Stimulated activated CD4-positive, alpha-beta T cell treated with anti-CD3 and anti-CD28 coated beads, Interleukin-15, amount 100 ng/mL, for 1 hour (primary cell): ENCODE data around the gene RBBP8.

Experiments
- DNase-seq, 2 donors: peaks; one replicate each; pipeline ENCODE4 v3.0.0-alpha.2; 2020; ENCODE audit warnings: low read depth in 1 of 2, low spot score in 1 of 2

RBBP8 gene

GRCh38 chr18:23059541-23060465, 126.7 kb downstream of the RBBP8 start:
- DNase-seq = no peak

- no peak for DNase-seq
Observed at GRCh38 chr18:23062011-23062410, 128.9 kb downstream of the RBBP8 start.

GRCh38 chr18:23063502-23063901, 130.4 kb downstream of the RBBP8 start:
- DNase-seq = no peak

DNA sequence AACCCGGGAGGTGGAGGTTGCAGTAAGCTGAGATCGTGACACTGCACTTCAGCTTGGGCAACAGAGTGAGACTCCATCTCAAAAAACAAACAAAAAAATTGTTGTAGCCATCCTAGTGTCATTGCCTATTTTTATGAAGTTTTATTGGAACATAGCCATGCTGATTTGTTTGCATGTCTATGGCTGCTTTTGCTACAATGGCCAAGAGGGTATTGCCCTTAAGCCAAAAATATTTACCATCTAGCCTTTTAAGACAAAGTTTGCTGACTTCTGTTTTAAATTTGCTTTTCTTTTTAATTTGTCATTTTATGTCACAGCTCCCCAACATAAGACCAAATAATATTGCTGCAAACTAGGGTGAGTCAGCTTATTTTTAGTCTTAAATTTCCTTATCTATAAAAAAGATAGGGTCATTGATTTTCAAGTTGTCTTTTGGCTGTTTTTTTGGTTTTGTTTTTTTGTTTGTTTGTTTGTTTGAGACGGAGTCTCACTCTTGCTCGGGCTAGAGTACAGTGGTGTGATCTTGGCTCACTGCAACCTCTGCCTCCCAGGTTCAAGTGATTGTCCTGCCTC, 132.2 kb downstream of the RBBP8 start:
- DNase-seq = no peak

- DNase-seq = no peak
Observed at GRCh38 chr18:23066060-23066459, 132.9 kb downstream of the RBBP8 start.

GRCh38 chr18:23066504-23067039, 133.4 kb downstream of the RBBP8 start:
- no peak for DNase-seq

DNA sequence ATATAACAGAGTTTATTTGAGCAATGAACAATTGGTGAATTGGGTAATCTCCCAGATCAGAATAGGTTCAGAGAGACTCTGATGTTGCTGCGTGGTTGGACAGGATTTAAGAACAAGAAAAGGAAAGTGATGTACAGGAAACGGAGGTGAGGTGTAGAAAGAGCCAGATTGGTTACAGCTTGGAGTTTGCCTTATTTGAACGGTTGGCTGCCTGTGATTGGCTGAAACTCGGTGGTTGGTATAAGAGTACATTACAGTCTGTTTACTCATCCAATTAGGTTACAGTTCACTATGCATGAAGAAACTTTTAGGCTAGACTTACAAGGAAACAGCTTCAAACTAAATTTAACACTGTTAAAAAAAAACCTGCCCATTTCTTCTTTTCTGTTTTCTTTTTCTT, 134.1 kb downstream of the RBBP8 start:
- no peak for DNase-seq

GRCh38 chr18:23068011-23068410, 134.9 kb downstream of the RBBP8 start:
- no peak for DNase-seq

GRCh38 chr18:23068570-23069310, 135.6 kb downstream of the RBBP8 start:
- DNase-seq = no peak

DNA sequence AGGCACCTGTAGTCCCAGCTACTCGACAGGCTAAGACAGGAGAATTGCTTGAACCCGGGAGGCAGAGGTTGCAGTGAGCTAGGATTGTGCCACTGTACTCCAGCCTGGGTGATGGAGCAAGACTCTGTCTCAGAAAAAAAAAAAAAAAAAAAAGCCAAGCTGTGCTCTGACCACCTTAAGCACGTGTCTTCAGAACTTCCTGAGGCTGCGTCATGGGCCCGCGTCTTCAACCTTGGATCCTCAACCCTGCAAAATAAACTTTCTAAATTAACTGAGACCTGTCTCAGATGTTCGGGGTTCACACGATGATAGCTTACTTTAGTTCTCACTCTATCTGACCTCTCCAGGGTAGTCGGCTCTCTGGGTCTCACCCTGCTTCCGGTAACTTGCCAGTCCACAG, 136.4 kb downstream of the RBBP8 start:
- DNase-seq = no peak

DNA sequence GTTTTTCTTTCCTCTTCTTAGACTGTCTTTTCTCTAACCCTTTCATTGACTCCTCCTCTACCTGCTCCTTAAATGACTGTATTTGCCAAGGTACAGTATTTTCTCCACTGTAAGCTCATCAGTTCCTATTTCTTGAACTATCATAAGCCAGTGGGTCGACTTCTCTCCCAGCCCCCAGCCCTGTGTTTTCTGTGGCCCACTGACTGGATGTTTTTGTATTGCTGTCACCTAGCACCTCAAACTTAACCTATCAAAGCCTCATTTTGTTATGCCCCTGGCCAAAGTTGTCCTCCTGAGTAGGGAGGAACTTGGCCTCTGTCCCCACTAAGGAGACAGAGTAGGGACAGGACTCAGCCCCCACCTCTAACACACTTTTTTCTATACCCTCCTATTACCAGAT, 136.8 kb downstream of the RBBP8 start:
- DNase-seq = no peak

- peak; percentile 35 to 61 for DNase-seq
Observed at GRCh38 chr18:23071285-23071684, 138.2 kb downstream of the RBBP8 start.

GRCh38 chr18:23072079-23072478, 139.0 kb downstream of the RBBP8 start:
- DNase-seq = no peak

DNA sequence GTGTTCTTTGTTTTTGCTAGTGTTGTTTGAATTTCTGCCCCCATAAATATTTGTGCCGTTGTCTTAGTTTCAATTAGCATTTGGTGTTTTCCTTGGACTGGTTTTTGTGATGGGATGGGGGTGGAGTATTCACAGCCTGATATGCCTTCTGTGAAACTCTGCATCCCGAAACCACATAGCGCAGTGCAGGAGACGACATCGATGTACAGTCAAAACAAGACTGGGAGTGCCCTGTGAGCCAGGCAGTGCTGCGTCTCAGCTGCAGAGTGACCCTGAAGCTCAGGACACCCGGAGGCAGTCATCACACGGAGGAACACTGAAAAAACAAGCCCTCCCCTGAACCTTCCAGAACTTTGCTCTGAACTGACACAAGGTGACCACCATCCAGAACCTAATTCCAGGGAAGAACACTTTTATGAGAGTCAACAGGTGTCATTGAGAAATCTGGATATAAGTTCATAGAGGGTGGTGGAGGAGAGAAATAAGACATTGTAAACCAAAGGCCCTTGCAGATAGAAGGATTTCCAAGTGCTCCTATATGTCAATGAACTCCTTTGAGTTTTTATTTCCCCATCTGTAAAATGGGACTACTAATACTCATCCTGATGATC, 141.0 kb downstream of the RBBP8 start:
- DNase-seq = no peak
